NCI-H460 (cell line): ENCODE measurements around the gene GNG7. TPM values are rescaled to one million over a fixed set of nuclear protein-coding genes. Genes with fewer than 3 reads are reported as not detected.

Experiments used
- DNase-seq: peaks from one replicate; pipeline ENCODE4 v3.0.0-alpha.2; 2016; ENCODE audit warnings: low read depth; ENCODE audit errors: extremely low read depth
- total RNA-seq: library from RNA; depleted of rRNA; stranded (reverse); fragments of >200 nt; shearing (Covaris generic); gene quantifications from 2 replicates; pipeline ENCODE4 v1.2.3, GENCODE V29; 2014

The GNG7 gene
- total RNA-seq, 1 experiment from 2014 or later: not detected

DNA sequence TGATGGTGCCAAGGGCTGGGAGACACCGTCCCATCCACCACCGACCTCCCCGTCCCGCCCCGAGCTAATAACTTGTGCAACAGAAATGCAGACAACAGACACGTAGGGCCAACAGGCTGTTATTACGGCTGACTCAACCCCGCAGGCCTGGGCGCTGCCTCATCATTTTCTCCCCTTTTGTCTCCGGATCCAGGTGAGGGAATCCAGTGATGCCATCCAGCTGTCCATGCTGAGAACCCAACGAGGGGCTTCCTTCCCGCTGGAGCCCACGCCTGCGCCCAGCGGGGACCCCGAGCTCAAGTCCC, 25.1 kb upstream of the GNG7 start:
- DNase-seq: no peak

DNA sequence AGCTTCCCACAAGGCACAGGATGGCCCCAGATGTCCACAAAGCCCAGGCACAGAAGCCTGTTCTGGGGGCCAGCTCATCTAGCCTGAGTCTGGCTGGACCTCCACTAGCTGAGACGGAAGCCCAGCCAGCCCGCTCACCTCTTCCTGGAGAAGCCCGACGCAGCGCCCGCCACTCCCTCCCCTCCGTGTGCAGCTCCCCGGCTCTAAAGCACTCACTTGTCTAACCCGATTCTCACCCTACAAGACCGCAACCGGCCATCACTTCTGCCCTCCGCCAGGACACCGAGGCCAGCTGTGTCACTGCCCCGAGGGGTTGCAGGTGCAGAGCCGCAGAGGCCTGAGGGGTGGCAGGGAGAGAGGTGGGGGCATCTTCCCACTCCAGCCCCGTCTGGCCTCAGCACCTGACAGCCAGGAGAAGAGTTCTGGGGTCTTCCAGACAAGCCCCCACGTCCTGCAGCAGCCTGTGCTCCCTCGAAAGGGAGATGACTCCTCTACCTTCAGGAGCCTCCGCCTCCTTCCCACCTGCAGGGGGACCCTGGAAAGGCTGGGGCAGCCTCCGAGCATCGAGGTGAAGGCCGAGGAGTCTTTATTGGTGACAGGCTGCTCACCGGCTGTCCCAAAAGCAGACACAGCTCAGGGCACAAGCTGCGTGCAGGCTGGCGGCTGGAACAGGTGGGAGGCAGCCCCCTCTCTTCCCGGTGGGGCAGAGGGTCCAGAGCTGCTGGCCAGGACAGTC, 24.6 kb upstream of the GNG7 start:
- no peak for DNase-seq

DNA sequence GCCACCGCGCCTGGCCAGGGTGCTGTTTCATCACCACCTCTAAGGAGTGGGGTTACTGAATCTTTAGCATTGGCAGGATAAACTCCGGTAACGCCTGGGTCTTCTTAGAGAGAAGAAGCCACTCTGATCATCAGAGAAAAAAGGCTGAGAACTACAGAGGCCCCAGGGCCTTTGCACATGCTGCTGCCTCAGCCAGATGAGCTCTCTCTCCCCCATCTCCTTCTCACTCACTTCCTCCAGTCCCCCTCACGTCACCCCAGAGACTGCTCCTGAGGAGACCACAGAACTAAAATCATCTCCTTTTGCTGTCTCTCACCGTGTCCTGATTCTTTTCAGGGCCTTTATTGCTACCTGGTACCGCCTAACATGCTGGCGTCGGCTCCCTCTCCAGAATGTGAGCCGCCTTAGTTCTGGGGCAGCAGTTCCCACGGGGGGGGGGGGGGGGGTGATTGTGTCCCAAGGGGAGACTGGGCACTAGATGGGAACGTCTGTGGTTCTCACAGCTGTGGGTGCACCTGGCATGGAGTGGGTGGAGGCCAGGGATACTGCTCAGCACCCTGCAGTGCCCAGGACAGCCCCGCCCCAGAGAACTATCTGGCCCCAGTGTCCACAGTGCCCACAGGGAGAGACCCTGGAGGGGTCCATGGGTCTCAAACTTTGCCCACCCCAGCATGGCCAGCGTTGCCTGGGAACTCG, 23.8 kb upstream of the GNG7 start:
- no peak for DNase-seq

DNA sequence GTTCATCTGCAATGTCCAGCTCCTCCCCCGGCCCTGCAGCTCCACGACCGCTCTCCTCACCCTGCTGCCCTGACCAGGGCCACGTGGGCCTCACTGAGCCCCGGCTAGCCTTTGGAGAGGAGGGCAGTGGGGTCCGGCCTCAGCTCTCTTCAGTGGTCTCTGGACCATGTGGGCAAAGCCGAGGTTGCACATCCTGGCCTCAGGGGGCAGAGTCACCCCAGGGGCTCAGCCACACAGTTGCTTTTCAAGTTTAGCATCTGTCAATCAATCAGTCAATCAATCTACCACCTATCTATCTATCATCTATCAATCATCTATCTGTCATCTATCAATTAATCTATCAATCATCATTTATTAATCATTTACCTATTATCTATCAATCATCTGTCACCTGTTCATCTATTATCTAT, 21.7 kb upstream of the GNG7 start:
- no peak for DNase-seq

DNA sequence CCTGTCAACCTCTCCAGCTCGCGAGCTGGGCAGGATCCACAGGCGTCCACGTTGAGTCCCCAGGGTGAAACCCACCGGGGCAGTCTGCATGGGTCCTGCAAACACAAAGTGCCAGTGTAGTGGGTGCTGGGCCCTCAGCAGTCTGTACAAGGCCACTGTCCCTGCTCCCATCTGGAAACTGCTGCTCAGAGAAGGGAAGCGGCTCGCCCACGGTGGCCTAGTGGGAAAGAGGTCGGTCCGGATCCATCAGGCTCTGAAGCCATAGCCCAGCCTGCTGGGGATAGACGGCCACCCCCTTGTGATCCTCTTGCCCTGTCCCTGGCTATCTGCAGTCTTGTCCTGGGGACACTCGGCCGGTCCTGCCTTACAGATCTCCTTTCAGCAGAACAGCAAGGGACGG, 21.3 kb upstream of the GNG7 start:
- no peak for DNase-seq

DNA sequence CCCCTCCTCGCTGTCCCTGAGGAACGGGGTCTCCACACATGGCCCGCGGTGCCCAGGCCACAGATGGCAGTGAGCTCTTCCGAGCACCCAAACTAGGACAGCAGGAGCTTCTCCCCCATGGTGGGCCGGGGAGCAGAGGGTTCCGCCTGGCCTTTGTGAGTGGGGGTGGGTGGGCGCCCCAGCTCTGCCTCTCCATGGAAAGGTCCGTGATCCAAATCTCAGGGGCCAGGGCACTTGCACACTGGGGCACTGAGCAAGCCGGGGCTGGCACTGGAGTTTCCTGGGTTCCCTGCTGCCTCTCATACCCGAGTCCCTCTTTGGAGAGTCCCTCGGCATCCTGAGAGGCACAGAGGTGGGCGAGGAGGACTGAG, 20.8 kb upstream of the GNG7 start:
- no peak for DNase-seq

DNA sequence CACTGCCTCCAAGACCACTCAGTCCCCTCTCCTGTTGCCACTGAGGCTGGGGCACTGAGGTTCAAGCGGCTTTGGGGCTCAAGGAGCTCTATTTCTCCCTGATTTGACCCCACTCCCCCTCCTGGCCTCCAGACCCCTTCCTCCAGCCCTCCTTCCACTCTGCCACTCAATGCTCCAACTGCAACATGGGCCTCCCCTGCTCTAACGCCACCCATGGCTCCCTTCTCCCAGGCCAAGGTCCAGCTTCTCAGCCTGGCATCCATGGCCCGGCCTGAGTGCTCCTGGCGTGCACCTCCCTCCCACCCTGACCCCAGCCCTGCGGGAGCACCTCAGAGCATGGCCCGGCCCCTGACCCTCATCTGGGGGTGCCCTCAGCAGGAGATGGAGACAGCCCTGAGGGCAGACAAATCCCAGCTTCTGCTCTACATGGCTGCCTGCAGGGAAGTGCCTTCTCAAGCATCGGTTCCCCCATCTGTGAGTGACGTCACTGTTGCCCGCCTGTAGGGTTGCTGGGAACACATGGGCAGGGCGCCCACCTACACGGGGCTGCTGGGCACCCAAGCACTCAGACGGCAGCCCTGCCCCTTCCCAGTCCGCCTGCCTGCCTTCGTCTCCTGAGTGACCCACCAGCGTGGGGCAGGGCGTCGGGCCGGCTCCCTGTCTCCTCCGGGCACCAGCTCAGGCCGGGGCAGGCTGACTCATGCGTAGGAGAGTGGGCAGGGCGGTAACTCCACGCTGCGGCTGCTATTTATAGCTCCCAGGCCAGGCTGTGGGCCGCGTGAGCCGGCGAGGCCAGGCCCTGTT, 20.2 kb upstream of the GNG7 start:
- peak; percentile 24 for DNase-seq

DNA sequence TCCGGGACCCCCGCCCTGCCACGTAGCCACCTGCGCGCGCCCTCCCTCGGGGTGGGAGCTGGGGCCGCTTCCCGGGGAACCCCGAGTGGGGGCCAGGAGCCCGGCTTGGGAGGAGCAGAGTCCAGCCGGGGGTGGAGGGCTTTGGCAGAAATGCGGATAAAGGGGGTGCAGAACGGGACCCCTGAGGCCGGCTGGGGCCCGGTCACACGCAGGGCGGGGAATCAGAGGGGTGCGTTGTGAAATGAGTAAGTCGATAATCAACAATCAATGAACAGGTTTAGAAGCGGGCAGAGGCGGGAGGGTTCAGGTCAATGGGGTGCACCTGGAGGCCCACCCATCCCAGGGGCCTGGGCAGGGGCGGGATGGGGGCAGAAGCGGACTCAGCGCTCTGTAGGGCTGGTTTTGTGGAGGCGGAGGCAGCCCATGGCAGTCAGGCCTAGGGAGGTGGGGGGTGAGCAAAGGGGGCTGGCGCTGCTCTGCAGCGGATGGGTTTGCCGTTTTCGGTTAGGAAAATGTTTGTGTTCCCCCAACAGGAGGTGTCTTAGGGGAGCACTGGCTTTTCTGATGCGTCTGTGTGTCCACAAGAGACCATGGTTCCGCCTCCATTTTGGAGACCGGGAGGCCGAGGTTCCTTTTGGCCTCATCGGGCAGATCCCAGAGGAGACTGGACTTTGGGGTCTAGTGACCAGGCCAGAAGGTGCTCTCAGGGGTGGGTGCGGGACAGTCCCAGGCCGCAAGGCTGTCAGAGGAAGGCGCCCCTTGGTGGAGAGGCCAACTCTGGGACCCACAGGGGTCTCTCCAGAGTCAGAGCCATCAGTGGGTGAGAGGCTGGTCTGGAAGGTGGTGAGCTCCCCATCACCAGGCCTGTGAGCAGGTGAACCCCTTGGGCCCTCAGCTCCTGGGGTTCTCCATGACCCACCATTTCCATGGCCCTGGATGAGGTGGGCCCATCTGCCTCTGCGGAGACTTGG, 19.4 kb upstream of the GNG7 start:
- no peak for DNase-seq

DNA sequence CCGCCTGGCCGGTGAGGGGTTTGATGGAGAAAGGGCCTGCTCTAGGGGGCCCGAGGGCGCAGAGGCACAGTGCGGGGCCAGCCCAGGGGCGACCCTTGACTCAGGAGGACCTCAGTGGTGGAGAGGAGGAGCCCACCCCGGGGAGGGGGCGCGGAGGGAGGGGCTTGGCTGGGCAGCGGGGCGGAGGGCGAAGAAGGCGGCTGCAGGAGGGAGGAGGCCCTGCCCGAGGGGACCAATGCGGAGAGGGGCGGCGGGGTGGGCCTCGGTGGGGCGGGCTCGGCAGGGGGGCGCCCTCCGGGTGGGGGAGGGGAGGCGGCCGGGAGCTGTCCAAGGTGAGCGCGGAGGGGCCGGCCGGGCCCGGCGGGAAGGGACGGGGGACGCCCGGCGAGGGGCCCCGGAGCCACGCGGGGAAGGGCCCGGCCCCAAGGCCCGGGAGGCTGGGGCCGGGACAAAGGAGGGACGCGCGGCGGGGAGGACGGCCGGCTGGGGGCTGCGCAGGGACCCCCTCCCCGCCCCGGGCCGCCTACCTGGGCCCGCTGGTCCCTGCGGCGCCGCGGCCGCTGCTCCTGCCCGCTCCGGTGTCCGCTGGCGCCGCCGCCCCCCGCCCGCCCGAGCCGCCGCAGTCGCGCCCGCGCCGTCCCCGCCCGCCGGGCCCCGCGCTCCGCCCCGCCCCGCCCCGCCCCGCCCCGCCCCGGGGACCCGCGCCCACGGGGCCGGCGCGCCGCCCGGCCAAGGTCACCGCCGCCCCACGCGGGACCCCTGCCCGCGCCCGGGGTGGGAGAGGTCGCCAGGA, 18.5 kb upstream of the GNG7 start, which contains the start of gene DIRAS1:
TSS of gene DIRAS1 (minus strand) at position 596 of the 793 bp plus-strand sequence. CDS start 3,566 bp downstream, outside the sequence.
- DNase-seq: no peak

DNA sequence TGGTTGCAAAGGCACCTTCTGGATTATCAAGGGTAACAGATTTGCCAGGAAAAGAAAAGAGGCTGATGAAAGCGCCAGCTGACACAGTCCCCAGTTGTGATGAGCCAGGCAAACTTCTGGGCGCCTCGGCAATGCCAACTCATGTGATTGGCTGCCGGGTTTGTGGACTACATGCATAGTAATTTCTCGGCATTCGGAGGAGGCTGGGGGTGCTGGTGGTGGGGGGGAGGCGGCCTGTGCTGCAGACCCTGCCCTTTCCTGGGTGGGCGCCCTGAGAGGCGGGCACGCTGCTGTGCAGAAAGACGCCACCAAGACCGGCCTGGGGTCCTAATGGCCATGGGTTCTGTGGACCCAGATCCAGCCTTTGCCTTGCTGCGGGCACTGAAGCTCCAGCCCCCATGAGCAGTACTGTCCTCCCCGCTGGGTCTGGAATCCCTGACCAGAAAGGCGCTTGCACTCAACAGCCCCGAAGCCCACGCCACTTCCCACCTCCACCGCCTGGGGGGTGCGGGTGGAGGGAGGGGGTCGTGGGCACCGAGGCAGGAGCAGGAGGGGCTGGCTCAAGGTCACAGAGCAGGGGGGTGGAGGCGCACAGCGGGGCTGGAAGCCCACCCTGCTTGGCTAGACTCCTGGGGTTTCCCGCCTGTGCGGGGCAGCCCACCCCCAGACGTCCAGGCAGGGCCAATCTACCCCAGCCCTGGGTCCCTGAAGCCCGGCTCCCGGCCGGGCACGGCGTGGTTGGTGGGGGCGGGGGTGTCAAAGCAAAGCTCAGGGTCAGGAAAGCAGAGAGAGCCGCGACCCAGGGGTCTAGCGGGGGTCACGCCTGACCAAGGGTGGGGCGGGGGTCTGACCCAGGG, 17.7 kb upstream of the GNG7 start:
- no peak for DNase-seq

DNA sequence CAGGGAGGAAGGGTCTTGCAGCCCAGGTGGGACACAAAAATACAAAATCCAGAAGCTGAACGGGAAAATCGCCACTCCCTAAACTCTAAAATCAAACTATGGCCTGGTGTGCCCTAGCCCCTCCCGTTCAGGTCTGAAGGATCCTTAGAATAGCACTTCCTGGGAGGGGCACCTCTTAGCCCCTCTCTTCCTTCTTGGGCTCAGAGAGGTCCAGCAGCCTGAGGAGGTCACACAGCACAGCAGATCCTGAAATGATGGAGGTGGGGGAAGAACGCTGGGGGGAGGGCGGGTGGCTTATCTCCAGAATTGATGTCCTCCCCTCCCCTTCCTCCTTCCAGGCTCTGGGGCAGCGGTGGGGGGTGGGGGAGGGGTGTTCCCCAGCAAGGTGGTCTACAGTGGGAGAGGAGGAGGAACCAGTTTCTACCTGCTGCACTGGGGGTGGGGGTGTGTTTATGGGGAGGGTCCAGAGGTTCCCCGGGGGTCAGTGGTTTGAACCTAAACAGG, 16.8 kb upstream of the GNG7 start:
- no peak for DNase-seq

DNA sequence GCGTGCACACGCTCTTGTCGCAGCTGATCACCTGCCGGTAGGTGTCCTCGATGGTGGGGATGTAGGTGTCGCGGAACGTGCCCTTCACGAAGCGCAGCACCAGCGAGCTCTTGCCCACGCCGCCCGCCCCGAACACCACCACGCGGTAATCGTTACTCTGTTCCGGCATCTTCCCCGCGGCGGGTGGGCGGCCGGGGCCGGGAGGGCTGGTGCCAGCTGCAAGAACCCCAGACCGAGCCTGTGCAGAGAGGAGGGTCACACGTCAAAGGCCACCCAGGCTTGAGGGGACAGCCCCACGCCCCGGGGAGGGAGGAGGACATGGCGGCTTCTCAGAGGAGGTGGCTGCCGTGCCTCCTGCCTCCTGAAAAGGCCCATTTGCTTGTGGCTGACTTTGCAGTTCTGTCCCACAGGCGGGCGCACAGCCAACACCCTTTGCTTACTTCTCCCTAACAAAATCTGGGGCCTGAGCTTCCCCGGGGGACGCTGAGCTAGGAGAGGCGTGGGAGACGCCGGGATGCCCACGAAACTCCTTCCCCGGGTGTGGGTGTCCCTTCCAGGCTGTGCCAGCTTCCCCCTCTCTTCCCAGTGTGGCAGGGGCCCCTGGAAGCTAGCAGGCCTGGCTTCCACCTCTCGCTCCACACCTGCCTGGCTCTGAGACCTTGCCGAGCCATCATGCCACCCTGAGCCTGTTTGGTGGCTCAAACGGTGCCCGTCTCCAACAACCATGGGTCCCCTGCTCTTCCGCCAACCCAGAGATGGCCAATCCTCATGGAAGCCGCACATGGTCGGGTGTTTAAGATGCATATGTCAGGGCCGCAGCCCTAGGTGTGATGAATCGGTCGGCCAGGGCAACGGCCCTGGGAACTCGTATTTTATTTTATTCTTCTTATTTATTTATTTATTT, 15.4 kb upstream of the GNG7 start:
- no peak for DNase-seq

DNA sequence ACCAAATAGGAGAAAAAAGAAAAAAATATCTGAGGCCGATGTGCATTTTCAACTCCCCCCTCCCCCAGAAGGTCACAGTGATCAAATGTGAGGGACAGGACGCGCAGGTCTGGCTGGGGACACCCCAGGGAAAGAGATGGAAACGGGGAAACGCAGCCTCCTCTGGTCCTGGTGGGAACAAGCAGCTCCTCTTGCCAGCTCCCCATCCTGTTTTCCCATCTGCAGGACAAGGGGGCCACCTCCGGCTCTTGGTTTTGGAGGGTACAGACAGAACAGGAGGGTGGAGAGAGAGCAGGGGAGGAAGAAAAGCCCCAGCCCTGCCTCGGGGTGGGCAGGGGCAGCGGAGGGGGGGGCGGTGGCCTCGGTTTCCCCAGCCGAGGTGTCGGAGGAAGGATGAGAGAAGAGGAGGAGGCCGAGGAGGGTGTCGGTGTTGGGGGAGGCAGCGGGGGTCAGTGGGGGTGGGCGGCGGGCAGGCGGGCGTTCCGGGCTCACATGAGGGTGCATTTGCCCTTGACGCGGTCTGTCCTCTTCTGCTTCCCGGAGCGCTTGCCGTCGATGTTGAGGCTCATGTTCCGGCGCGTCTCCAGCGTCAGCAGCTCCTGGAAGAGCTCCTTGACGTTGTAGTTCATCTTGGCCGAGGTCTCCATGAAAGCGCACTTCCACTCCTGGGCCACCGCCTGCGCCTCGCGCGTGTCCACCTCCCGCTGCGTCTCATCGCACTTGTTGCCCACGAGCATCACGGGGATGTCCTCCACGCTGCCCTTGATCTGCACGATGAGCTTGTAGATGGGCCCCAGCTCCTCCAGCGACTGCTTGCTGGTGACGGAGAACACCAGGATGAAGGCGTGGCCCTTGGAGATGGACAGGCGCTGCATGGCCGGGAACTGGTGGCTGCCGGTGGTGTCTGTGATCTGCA, 14.5 kb upstream of the GNG7 start:
- DNase-seq: no peak

DNA sequence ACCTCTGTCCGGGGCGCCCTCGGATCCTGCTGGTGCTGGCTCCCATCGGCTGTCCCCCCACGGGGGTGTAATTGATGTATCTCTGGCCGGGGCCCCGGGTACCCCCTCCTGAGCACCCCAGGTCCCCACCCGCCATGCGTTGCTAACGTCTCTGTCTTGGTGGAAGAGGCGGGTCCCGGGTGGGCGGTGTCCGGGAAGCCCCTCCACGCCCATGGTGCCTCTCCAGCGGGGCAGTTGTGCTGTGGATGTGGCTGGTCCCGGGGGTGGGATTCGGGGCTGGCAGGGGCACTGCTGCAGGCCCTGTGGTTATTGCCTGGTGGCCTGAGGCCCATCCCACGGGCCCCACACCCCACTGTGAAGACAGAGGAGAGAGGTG, 13.8 kb upstream of the GNG7 start:
- DNase-seq: no peak

DNA sequence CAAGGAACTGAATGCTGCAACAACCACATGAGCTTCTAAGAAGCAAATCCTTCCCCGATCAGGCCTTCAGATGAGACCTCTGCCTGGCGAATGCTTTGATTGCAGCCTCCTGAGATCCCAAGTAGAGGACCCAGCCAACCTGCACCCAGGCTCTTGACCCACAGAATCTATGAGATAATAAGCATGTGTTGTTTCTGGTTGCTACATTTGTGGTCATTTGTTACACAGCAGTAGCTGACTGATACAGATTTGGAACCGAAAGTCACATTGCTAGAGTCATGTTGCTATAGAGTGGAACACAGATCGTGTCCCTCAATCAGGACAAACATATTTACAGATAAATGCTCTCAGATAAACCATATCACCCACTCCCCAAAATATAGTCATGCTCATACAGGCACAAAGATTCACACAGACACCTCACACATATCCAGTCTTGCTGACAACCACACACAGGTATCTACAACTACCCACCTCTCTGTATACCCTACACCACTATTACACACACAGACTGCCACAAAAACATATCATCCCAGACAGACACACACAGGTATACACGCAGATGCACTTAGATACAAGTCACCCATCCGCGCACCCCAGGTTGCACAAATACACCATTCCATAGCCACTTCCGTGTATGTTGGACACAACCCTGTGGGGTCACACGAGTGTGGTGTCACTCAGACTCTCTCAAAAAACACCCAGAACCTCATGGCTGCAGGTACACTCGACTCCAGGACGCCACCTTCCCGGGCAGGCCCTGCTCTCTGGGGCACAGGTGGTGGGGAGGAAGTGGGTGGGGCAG, 13.2 kb upstream of the GNG7 start:
- DNase-seq: no peak
